ENCODE data around the gene KIRREL3. TPM values are rescaled to one million over a fixed set of nuclear protein-coding genes. Genes with fewer than 3 reads are reported as not detected.

The KIRREL3 gene
- total RNA-seq, 2 donors from 2014 or later, result not detected

GRCh38 chr11:126476977-126477376, 523.6 kb downstream of the KIRREL3 start:
- no peak for DNase-seq (ENCODE audit: low spot score in 2 of 2)
- no peak for ATAC-seq
- Mint-ChIP-seq H3K9me3 (no peaks in the 10 kb centered on the region), H3K36me3 (no peaks in the 10 kb centered on the region), H3K27ac (no peak overlapping the region)

- ATAC-seq (no peak), DNase-seq (ENCODE audit: low spot score in 2 of 2) (no peak)
- Mint-ChIP-seq H3K27ac (no peak overlapping the region), H3K9me3 (no peaks in the 10 kb centered on the region), H3K36me3 (no peaks in the 10 kb centered on the region)
These were observed 524.2 kb downstream of the KIRREL3 start for GRCh38 chr11:126476266-126476924.

- Mint-ChIP-seq H3K36me3 (no peaks in the 10 kb centered on the region), H3K9me3 (no peaks in the 10 kb centered on the region), H3K27ac (no peak overlapping the region)
- ATAC-seq (no peak), DNase-seq (ENCODE audit: low spot score in 2 of 2) (no peak)
These were observed 525.3 kb downstream of the KIRREL3 start for GRCh38 chr11:126475014-126475991.

- DNase-seq (ENCODE audit: low spot score in 2 of 2), result no peak
- Mint-ChIP-seq H3K36me3 (no peaks in the 10 kb centered on the region), H3K27ac (no peak overlapping the region), H3K9me3 (no peaks in the 10 kb centered on the region)
- ATAC-seq, result no peak
These were observed 526.4 kb downstream of the KIRREL3 start for GRCh38 chr11:126474220-126474619.

GRCh38 chr11:126473269-126473668, 527.3 kb downstream of the KIRREL3 start:
- DNase-seq (ENCODE audit: low spot score in 2 of 2) (no peak), ATAC-seq (no peak)
- Mint-ChIP-seq H3K9me3 (no peaks in the 10 kb centered on the region), H3K27ac (no peak overlapping the region), H3K36me3 (no peaks in the 10 kb centered on the region)

DNA sequence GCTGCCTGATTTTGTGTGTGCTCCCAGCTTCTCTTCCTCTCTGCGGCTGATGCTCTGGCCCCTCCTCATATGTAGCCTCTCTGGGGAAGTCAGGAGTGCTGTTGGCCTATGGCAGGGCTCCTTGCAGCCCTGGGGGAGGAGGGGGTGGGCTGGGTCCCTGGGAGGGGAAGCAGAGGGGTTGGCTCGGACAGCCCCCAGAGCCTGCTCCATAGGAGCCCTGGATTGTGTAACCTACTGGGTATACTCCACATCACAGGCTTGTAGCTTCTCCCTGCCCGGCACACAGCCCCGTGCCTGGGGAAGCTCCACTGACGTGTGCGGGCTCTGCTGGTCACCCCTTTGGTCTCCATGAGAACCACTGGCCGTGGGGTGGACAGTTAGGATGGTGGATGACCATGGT, 531.3 kb downstream of the KIRREL3 start:
- no peaks in the 10 kb centered on the region for H3K36me3 Mint-ChIP-seq
- no peak for DNase-seq (ENCODE audit: low spot score in 2 of 2)
- H3K27ac Mint-ChIP-seq, result no peak overlapping the region
- ATAC-seq, result no peak
- H3K9me3 Mint-ChIP-seq, result no peaks in the 10 kb centered on the region

DNA sequence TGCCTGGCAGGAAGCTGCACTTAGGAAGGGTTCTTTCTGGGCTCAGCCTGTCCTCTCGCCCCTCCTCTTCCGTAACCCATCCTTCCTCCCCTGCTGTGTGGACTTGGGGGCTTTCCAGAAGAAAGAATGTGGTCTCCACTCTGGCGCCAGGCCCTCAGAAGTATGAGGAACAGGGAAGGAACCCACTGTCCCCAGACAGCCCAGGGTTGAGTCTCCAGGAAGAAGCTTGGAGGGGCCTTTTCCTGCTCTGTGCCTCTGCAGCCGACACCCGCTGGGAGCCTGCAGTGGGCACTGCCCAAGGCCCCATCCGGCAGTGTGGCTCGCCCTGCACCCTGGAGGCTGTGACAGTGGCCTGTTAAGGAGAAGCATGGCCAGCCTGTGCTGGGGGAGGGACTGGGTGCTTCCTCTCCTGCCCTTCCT, 532.5 kb downstream of the KIRREL3 start:
- no peaks in the 10 kb centered on the region for H3K9me3 Mint-ChIP-seq
- DNase-seq (ENCODE audit: low spot score in 2 of 2), result no peak
- H3K27ac Mint-ChIP-seq, result no peak overlapping the region
- no peaks in the 10 kb centered on the region for H3K36me3 Mint-ChIP-seq
- no peak for ATAC-seq

GRCh38 chr11:126467471-126467870, 533.1 kb downstream of the KIRREL3 start:
- H3K27ac Mint-ChIP-seq, result no peak overlapping the region
- ATAC-seq (no peak), DNase-seq (ENCODE audit: low spot score in 2 of 2) (no peak)
- H3K36me3 Mint-ChIP-seq, result no peaks in the 10 kb centered on the region
- H3K9me3 Mint-ChIP-seq, result no peaks in the 10 kb centered on the region

GRCh38 chr11:126467046-126467370, 533.6 kb downstream of the KIRREL3 start:
- no peaks in the 10 kb centered on the region for H3K9me3 Mint-ChIP-seq
- no peak for DNase-seq (ENCODE audit: low spot score in 2 of 2)
- H3K27ac Mint-ChIP-seq, result no peak overlapping the region
- no peak for ATAC-seq
- H3K36me3 Mint-ChIP-seq, result no peaks in the 10 kb centered on the region

DNA sequence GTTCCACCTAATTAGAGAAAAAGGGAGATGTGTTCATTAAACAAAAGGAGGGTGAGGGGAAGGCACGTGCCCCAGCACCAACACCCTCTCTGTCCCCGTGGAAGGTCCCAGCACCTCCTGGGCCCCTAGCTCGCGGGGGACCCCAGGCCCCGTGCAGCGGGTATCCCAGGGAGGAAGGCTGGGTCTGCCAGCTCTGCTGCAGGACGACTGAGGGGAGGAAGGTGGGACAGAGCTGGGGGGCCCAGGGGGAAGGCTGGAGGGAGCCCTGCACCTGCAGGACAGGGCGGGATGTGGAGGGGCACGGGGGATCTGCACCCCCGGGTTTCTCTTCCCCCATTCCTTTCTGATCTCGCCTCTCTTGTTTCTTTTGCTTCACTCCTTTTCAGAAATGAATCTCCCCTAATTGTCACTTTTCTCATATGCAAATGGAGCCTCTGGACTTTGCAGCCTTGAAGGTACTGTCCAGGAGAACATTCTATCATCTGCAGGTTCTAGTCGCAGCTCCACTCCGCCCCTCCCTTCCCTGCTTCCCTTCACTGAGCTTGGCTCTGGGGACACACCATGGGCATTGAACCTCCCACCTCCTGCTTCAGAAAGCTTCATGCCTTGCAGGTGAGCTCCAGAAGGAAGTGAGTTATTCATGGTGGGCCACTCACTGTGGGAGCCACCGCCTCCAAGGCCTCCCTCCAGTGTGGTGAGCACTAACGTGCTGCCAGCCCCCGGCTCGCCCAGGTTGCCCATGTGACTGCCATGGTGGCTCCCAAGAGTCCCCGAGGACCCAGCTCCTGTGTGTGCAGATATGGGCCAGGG, 534.1 kb downstream of the KIRREL3 start:
- H3K9me3 Mint-ChIP-seq, result no peaks in the 10 kb centered on the region
- no peak overlapping the region for H3K27ac Mint-ChIP-seq
- no peaks in the 10 kb centered on the region for H3K36me3 Mint-ChIP-seq
- ATAC-seq, result peak in 1 of 2 donors; percentile 10
- no peak for DNase-seq (ENCODE audit: low spot score in 2 of 2)

DNA sequence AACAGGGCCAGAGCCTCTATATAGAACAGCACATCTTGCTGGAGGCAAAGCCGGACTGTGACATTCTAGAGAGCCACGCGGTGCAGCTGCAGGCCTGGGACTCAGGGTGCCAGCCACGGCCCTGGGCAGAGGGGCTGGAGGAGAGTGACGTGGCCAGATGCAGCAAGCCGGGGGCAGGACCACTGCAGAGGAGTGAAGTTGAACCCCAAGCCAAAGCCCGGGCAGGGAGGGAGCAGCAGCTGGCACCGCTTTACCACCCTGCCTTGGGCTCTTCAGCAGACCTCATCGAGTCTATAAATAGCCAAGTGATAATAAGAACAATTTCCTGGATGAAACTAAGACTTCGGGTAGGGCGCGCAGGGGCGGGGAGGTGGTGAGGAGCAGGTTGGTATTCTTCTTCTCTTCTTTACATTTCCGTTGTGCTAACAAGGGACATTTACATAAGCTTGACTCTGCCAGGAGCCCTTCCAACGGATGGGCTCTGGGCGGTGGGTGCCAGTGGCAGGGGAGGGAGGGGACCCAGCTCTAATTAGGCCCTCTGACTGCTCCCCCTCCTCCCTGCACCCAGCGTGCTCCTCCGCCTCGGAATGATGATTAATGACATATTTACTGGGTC, 534.9 kb downstream of the KIRREL3 start:
- Mint-ChIP-seq H3K27ac (no peak overlapping the region), H3K9me3 (no peaks in the 10 kb centered on the region), H3K36me3 (no peaks in the 10 kb centered on the region)
- ATAC-seq, result peak; percentile 63 to 66
- DNase-seq (ENCODE audit: low spot score in 2 of 2), result peak in 1 of 2 donors; percentile 11

GRCh38 chr11:126464796-126465195, 535.8 kb downstream of the KIRREL3 start:
- H3K36me3 Mint-ChIP-seq, result no peaks in the 10 kb centered on the region

DNA sequence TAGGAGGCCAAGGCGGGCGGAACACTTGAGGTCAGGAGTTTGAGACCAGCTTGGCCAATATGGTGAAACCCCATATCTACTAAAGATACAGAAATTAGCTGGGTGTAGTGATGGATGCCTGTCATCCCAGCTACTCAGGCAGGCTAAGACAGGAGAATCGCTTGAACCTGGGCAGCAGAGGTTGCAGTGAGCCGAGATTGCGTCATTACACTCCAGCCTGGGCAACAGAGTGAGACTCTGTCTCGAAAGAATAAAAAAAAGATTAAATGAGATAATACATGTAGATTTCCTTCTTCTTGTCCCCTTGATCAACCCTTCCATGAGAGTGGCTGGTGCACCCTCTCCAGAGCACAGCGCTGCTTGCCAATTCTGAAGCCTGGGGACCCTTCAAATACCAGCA, 538.1 kb downstream of the KIRREL3 start:
- Mint-ChIP-seq H3K27ac (no peak overlapping the region), H3K36me3 (no peaks in the 10 kb centered on the region), H3K9me3 (no peaks in the 10 kb centered on the region)
- DNase-seq (ENCODE audit: low spot score in 2 of 2) (no peak), ATAC-seq (no peak)

More at GRCh38 chr11:126464796-126465195, 535.8 kb downstream of the KIRREL3 start:
- Mint-ChIP-seq H3K27ac (peak overlapping the region in 1 of 2 donors; percentile 53), H3K9me3 (no peaks in the 10 kb centered on the region)
- ATAC-seq (no peak), DNase-seq (ENCODE audit: low spot score in 2 of 2) (no peak)

GRCh38 chr11:126461996-126462395, 538.6 kb downstream of the KIRREL3 start:
- DNase-seq (ENCODE audit: low spot score in 2 of 2), result no peak
- ATAC-seq, result no peak
- Mint-ChIP-seq H3K27ac (peak overlapping the region in 1 of 2 donors; percentile 51), H3K36me3 (no peaks in the 10 kb centered on the region), H3K9me3 (no peaks in the 10 kb centered on the region)

DNA sequence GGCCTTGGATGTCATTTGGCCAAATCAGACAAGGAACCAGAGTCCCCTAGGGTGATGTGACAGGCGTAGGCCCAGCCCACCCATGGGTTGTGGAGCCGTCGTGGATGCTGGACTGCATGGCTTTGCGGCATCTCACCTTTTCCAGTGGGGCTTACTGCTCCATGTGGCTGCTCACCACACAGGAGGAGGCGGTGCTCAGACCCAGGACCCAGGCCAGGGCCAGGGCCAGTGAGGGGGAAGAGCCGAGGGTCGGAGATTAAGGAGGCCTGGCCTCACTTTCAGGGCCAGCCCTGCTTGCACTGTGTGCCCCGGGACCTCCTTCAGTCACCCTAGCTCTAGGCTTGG, 539.5 kb downstream of the KIRREL3 start:
- Mint-ChIP-seq H3K27ac (no peak overlapping the region), H3K36me3 (no peaks in the 10 kb centered on the region), H3K9me3 (no peaks in the 10 kb centered on the region)
- no peak for DNase-seq (ENCODE audit: low spot score in 2 of 2)
- ATAC-seq, result no peak

DNA sequence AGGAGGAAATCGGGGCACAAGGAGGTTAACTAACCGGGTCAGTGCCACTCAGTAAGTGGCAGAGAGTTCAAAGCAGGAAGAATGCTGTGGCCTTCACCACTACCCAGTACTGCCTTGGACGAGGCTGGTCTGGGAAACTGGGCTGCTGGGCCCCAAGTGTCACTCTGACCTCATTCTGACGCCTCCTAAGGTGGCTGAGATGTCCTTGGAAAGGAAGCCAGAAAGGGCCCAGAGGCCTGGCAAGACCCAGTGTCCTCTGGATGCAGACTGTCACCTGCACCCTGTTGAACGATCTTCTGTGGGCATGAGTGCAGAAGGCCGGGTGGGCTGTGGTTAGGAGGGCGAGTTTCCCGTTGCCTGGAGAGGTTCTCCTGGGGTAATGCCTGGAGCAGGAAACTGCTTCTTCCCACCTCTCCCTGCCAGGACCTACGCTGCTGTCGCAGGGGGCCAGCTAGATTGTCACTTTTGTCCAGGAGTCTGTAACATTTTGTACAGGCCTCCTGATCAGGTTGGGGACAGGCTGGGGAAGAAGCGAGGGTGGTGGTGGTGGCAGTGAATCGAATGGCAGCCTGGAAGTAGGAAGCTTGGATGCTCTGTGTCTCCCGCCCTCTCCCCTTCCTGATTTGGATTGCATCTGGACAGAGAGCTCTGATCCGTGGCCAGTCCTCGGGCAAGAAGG, 540.0 kb downstream of the KIRREL3 start:
- H3K36me3 Mint-ChIP-seq, result no peaks in the 10 kb centered on the region
- no peaks in the 10 kb centered on the region for H3K9me3 Mint-ChIP-seq
- DNase-seq (ENCODE audit: low spot score in 2 of 2) (no peak), ATAC-seq (no peak)
- no peak overlapping the region for H3K27ac Mint-ChIP-seq
